KMS-11 (cell line): ENCODE measurements around the gene DSTYK.

Experiments
- H2AFZ ChIP-seq: fragments of 200-600 bp; sonication (generic); 2 replicates; pipeline ENCODE4 v1.6.1; 2016; ENCODE audit warnings: antibody characterized with exemption, mixed run types, low read depth
- H3K27ac ChIP-seq: fragments of 200-600 bp; sonication (generic); 2 replicates; pipeline ENCODE4 v1.6.1; 2016; ENCODE audit warnings: mild to moderate bottlenecking, mixed run types
- H3K27me3 ChIP-seq: fragments of 200-600 bp; sonication (generic); 2 replicates; pipeline ENCODE4 v1.6.1; 2017; ENCODE audit warnings: mild to moderate bottlenecking, low read depth, mixed run types, moderate library complexity; ENCODE audit not compliant: insufficient read depth
- H3K36me3 ChIP-seq: fragments of 200-600 bp; sonication (generic); 2 replicates; pipeline ENCODE4 v1.6.1; 2017; ENCODE audit warnings: mild to moderate bottlenecking, mixed run types; ENCODE audit not compliant: insufficient read depth
- H3K4me1 ChIP-seq: fragments of 200-600 bp; sonication (generic); 2 replicates; pipeline ENCODE4 v1.6.1; 2016; ENCODE audit warnings: mild to moderate bottlenecking, low read depth, mixed run types; ENCODE audit not compliant: poor library complexity, severe bottlenecking
- H3K4me2 ChIP-seq: fragments of 200-600 bp; sonication (generic); 2 replicates; pipeline ENCODE4 v1.7.0; 2016; ENCODE audit warnings: mild to moderate bottlenecking, mixed run types
- H3K4me3 ChIP-seq: fragments of 200-600 bp; sonication (generic); IDR thresholded peaks from 2 replicates; pipeline ENCODE4 v1.6.1; 2017; ENCODE audit warnings: low read depth, low read length, mixed read lengths; ENCODE audit not compliant: insufficient read depth
- H3K79me2 ChIP-seq: fragments of 200-600 bp; sonication (generic); 2 replicates; pipeline ENCODE4 v1.6.1; 2016; ENCODE audit warnings: low read depth, mixed run types; ENCODE audit not compliant: insufficient read depth
- H3K9ac ChIP-seq: fragments of 200-600 bp; sonication (generic); 2 replicates; pipeline ENCODE4 v1.6.1; 2016; ENCODE audit warnings: mild to moderate bottlenecking, mixed run types
- H4K20me1 ChIP-seq: fragments of 200-600 bp; sonication (generic); 2 replicates; pipeline ENCODE4 v1.6.1; 2016; ENCODE audit warnings: mild to moderate bottlenecking, mixed run types; ENCODE audit not compliant: insufficient read depth
- CTCF ChIP-seq: fragments of 200-600 bp; sonication (generic); conservative IDR thresholded peaks from 2 replicates; pipeline ENCODE4 v1.6.1; 2017; ENCODE audit warnings: low read depth, mild to moderate bottlenecking, antibody characterized with exemption, low read length, moderate library complexity, mixed read lengths

The DSTYK gene

GRCh38 chr1:205109711-205110110 lies 101.8 kb downstream of the DSTYK start:
- Histone ChIP-seq H3K4me1 (peaks cover 5% of the 10 kb centered on the region), H3K79me2 (peaks cover 7% of the 10 kb centered on the region; the same call in 1 of the 2 replicates), H3K4me2 (no peak overlapping the region), H3K27ac (no peak overlapping the region), H2AFZ (no peak overlapping the region), H3K27me3 (no peaks in the 10 kb centered on the region), H4K20me1 (no peaks in the 10 kb centered on the region), H3K4me3 (no peak overlapping the region), H3K36me3 (peaks cover 13% of the 10 kb centered on the region; the same call in 1 of the 2 replicates), H3K9ac (no peak overlapping the region)
- no peak for TF ChIP-seq CTCF

- TF ChIP-seq CTCF, result no peak
- no peak overlapping the region for H3K4me3 ChIP-seq
- no peak overlapping the region for H3K9ac ChIP-seq
- no peak overlapping the region for H3K4me2 ChIP-seq
- H2AFZ ChIP-seq, result no peak overlapping the region
- peaks cover 7% of the 10 kb centered on the region; the same call in 1 of the 2 replicates for H3K79me2 ChIP-seq
- H3K27me3 ChIP-seq, result no peaks in the 10 kb centered on the region
- H3K36me3 ChIP-seq, result peaks cover 11% of the 10 kb centered on the region; the same call in 1 of the 2 replicates
- H3K4me1 ChIP-seq, result peaks cover 5% of the 10 kb centered on the region
- H3K27ac ChIP-seq, result no peak overlapping the region
- no peaks in the 10 kb centered on the region for H4K20me1 ChIP-seq
These were observed 102.2 kb downstream of the DSTYK start for GRCh38 chr1:205109269-205109668.

GRCh38 chr1:205108464-205108863 lies 103.0 kb downstream of the DSTYK start:
- H3K79me2 ChIP-seq, result peaks cover 7% of the 10 kb centered on the region; the same call in 1 of the 2 replicates
- H4K20me1 ChIP-seq, result no peaks in the 10 kb centered on the region
- no peak overlapping the region for H3K27ac ChIP-seq
- peaks cover 15% of the 10 kb centered on the region; the same call in 1 of the 2 replicates for H3K36me3 ChIP-seq
- H3K4me2 ChIP-seq, result no peak overlapping the region
- TF ChIP-seq CTCF, result no peak
- H3K9ac ChIP-seq, result no peak overlapping the region
- no peak overlapping the region for H3K4me3 ChIP-seq
- no peak overlapping the region for H2AFZ ChIP-seq
- H3K27me3 ChIP-seq, result no peaks in the 10 kb centered on the region
- H3K4me1 ChIP-seq, result peaks cover 5% of the 10 kb centered on the region

GRCh38 chr1:205107327-205107726 lies 104.2 kb downstream of the DSTYK start:
- no peaks in the 10 kb centered on the region for H4K20me1 ChIP-seq
- no peak overlapping the region for H3K27ac ChIP-seq
- no peak overlapping the region for H3K4me3 ChIP-seq
- peaks cover 5% of the 10 kb centered on the region for H3K4me1 ChIP-seq
- no peaks in the 10 kb centered on the region for H3K27me3 ChIP-seq
- no peak overlapping the region for H2AFZ ChIP-seq
- H3K36me3 ChIP-seq, result peaks cover 15% of the 10 kb centered on the region; the same call in 1 of the 2 replicates
- H3K4me2 ChIP-seq, result no peak overlapping the region
- peaks cover 7% of the 10 kb centered on the region; the same call in 1 of the 2 replicates for H3K79me2 ChIP-seq
- H3K9ac ChIP-seq, result no peak overlapping the region
- TF ChIP-seq CTCF, result no peak
